GM23248 (cell line): ENCODE results near the gene MRPS15. TPM values are rescaled to one million over a fixed set of nuclear protein-coding genes. Genes with fewer than 3 reads are reported as not detected.

Experiments used
- DNase-seq: peaks from one replicate; pipeline ENCODE4 v3.0.0-alpha.2; 2015
- H2AFZ ChIP-seq: fragments of 200-600 bp; sonication (generic); 2 replicates; pipeline ENCODE4 v1.6.1; 2016; ENCODE audit warnings: antibody characterized with exemption
- H3F3A ChIP-seq: fragments of 200-600 bp; sonication (generic); 2 replicates; pipeline ENCODE4 v1.6.1; 2016; ENCODE audit warnings: mild to moderate bottlenecking, antibody characterized with exemption, mixed run types; ENCODE audit not compliant: insufficient read depth
- H3K27ac ChIP-seq: fragments of 200-600 bp; sonication (generic); 2 replicates; pipeline ENCODE4 v1.5.1; 2016; ENCODE audit warnings: mild to moderate bottlenecking
- H3K27me3 ChIP-seq: fragments of 200-600 bp; sonication (generic); replicated peaks from 2 replicates; pipeline ENCODE4 v1.6.1; 2016; ENCODE audit warnings: mild to moderate bottlenecking; ENCODE audit not compliant: insufficient read depth
- H3K36me3 ChIP-seq: fragments of 200-600 bp; sonication (generic); 2 replicates; pipeline ENCODE4 v1.6.1; 2016; ENCODE audit warnings: low read depth, mild to moderate bottlenecking
- H3K4me1 ChIP-seq: fragments of 200-600 bp; sonication (generic); 2 replicates; pipeline ENCODE4 v1.6.1; 2016; ENCODE audit warnings: mild to moderate bottlenecking; ENCODE audit not compliant: insufficient read depth
- H3K4me2 ChIP-seq: fragments of 200-600 bp; sonication (generic); one replicate; pipeline ENCODE4 v1.6.1; 2016; ENCODE audit warnings: mild to moderate bottlenecking; ENCODE audit not compliant: unreplicated experiment
- H3K4me3 ChIP-seq: fragments of 200-600 bp; sonication (generic); 2 replicates; pipeline ENCODE4 v1.5.1; 2016; ENCODE audit warnings: mild to moderate bottlenecking
- H3K79me2 ChIP-seq: fragments of 200-600 bp; sonication (generic); 2 replicates; pipeline ENCODE4 v1.6.1; 2016; ENCODE audit warnings: mild to moderate bottlenecking; ENCODE audit not compliant: insufficient read depth
- H3K9ac ChIP-seq: fragments of 200-600 bp; sonication (generic); 2 replicates; pipeline ENCODE4 v1.6.1; 2016; ENCODE audit warnings: mild to moderate bottlenecking
- H3K9me2 ChIP-seq: fragments of 200-600 bp; sonication (generic); 2 replicates; pipeline ENCODE4 v1.6.1; 2016; ENCODE audit warnings: mixed run types, mild to moderate bottlenecking, moderate library complexity; ENCODE audit not compliant: insufficient read depth
- H3K9me3 ChIP-seq: fragments of 200-600 bp; sonication (generic); one replicate; pipeline ENCODE4 v1.6.1; 2017; ENCODE audit warnings: low read depth
- H4K20me1 ChIP-seq: fragments of 200-600 bp; sonication (generic); 2 replicates; pipeline ENCODE4 v1.6.0; 2016; ENCODE audit not compliant: insufficient read depth
- EZH2 ChIP-seq: fragments of 200-600 bp; sonication (generic); IDR thresholded peaks from 2 replicates; pipeline ENCODE4 v1.6.1; 2018; ENCODE audit warnings: antibody characterized with exemption, mild to moderate bottlenecking; ENCODE audit not compliant: insufficient read depth, poor library complexity, severe bottlenecking
- EZH2phosphoT487 ChIP-seq: fragments of 200-600 bp; sonication (generic); IDR thresholded peaks from 2 replicates; pipeline ENCODE4 v1.6.1; 2018; ENCODE audit warnings: antibody characterized with exemption, moderate library complexity, mild to moderate bottlenecking, low read depth; ENCODE audit not compliant: insufficient read depth
- WGBS, 2 experiments: methylation state at CpG; one replicate each; pipeline ENCODE4 v1.1.6; 2015 to 2017; ENCODE audit warnings: low lambda C conversion rate in 2 of 2, low coverage in 1 of 2; ENCODE audit errors: missing lambda C conversion rate in 2 of 2; 5-methylcytosine and 5-hydroxymethylcytosine counted together
- in situ Hi-C: fragments of 300-500 bp; cut with MboI; formaldehyde crosslinking; loops from 2 replicates; pipeline ENCODE4 v1.15.0; 2020
- polyA plus RNA-seq: library from polyadenylated mRNA; unstranded; fragments of >200 nt; fragmentation: Nextera tagmentation; extraction: Ambion mirVana; gene quantifications from 2 replicates; pipeline ENCODE4 v1.2.1, GENCODE V29; 2016
- total RNA-seq: library from RNA; depleted of rRNA; stranded (reverse); fragments of >200 nt; shearing (Covaris generic); gene quantifications from 2 replicates; pipeline ENCODE4 v1.2.3, GENCODE V29; 2014

Gene MRPS15
- total and polyA plus RNA-seq, 2 experiments from 2014 or later = 53.7 to 107 TPM

DNA sequence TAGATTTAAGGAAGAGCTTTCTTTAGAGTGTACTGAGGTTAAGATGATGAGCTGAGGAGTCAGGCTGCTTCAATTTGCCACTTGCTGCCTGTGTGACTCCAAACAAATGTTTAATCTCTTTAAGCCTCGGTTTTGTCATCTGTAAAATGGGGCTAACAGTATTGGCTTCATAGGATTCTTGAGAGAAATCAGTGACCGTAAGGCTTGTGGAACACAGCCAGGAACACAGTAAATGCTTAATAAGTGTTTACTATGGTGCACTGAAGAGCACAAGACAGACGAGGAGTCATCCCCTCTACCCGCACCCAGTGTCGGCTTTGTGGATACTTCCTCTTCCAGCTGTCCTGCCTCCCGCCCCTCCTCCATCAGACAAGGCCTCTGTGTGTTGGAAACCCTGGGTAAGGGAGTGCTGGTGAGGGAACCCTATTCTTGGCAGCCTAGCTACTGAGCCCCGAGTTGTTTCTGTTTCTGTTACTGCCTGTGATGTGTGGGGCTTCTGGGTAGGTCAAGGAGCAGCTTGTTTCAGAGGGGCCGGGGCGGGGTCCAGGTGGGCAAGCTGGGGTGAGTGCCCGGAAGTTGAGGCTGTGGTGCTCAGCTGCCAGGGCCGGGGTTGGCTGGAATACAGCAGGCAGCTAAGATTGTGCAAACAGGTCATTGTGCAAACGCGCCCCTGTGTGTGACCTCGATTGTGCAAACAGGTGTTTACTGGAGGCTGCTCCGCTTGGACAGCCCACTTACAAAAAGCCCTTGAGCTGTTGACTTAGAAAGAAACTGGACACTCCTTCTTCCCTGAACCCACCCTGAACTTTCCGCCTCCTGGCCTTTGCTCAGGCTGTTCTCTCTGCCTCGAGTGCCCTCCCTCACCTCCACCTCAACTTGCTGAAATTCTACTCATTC lies 22.5 kb upstream of the MRPS15 start:
- H3K4me1 ChIP-seq = no peaks in the 10 kb centered on the region
- no peak overlapping the region for H3K9ac ChIP-seq
- H3K27ac ChIP-seq = no peak overlapping the region
- H3K4me3 ChIP-seq = no peak overlapping the region
- peaks cover 14% of the 10 kb centered on the region; the same call in 1 of the 2 replicates for H3K27me3 ChIP-seq
- no peak overlapping the region for H3K4me2 ChIP-seq
- H3F3A ChIP-seq = no peaks in the 10 kb centered on the region
- H3K36me3 ChIP-seq = no peaks in the 10 kb centered on the region
- H3K9me3 ChIP-seq = no peaks in the 10 kb centered on the region
- 59 to 67% methylated on average over 17 of the region's 17 CpGs for WGBS, 2 experiments
- H4K20me1 ChIP-seq = no peaks in the 10 kb centered on the region
- H2AFZ ChIP-seq = no peak overlapping the region
- no peaks in the 10 kb centered on the region for H3K79me2 ChIP-seq
- in situ Hi-C loops = no loop called here
- TF ChIP-seq EZH2 = no peak
- TF ChIP-seq EZH2phosphoT487 = no peak
- no peak for DNase-seq
- no peaks in the 10 kb centered on the region for H3K9me2 ChIP-seq

DNA sequence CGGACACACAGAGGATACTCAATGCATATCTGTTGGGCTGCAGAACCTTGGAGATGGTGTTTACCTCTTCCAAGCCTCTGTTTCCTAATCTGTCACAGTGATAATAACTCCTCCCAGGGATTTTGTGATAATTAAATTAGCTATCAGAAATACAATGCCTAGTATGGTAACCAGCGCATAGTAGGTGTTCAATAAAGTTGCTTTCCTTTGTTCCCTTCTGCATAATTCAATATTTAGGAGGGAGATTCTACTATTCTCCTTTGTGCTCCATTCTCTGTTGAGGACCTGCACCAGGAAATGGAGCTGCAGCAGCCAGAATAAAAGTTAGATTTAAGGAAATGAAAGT lies 21.9 kb upstream of the MRPS15 start:
- Histone ChIP-seq H3K9me3 (no peaks in the 10 kb centered on the region), H4K20me1 (no peaks in the 10 kb centered on the region), H2AFZ (no peak overlapping the region), H3K27ac (no peak overlapping the region), H3K4me3 (no peak overlapping the region), H3K9me2 (no peaks in the 10 kb centered on the region), H3K79me2 (no peaks in the 10 kb centered on the region), H3K36me3 (no peaks in the 10 kb centered on the region), H3K27me3 (peaks cover 14% of the 10 kb centered on the region; the same call in 1 of the 2 replicates), H3F3A (no peaks in the 10 kb centered on the region), H3K4me2 (no peak overlapping the region), H3K9ac (no peak overlapping the region), H3K4me1 (no peaks in the 10 kb centered on the region)
- no peak for DNase-seq
- 61 to 75% methylated on average over 2 of the region's 2 CpGs for WGBS, 2 experiments
- TF ChIP-seq EZH2phosphoT487 (no peak), EZH2 (no peak)
- in situ Hi-C loops = no loop called here

DNA sequence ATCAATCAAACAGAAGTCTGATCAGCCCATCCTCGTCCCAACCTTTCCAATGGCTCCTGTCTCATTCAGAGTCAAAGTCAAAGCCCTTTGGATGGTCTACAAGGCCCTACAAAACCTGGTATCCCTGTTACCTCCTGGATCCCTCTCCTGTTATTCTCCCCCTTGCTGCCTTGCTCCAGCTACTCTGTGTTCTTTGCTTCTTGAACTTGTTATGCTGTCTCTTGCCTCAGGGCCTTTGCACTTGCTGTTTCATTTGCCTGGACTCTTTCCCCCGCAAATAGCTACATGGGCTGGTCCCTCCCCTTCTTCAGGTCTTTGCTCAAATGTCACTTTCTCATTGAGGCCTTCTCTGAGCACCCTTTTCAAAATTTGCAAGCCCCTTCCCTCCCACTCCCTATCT lies 19.9 kb upstream of the MRPS15 start:
- WGBS, 2 experiments = 63 to 65% methylated on average over 2 of the region's 2 CpGs
- no peaks in the 10 kb centered on the region for H3K36me3 ChIP-seq
- no peaks in the 10 kb centered on the region for H3K9me2 ChIP-seq
- no peak overlapping the region for H3K9ac ChIP-seq
- H3K27ac ChIP-seq = no peak overlapping the region
- no peaks in the 10 kb centered on the region for H3K9me3 ChIP-seq
- H4K20me1 ChIP-seq = no peaks in the 10 kb centered on the region
- peaks cover 14% of the 10 kb centered on the region; the same call in 1 of the 2 replicates for H3K27me3 ChIP-seq
- H3K4me1 ChIP-seq = no peaks in the 10 kb centered on the region
- no peak overlapping the region for H2AFZ ChIP-seq
- no peak overlapping the region for H3K4me3 ChIP-seq
- no peak overlapping the region for H3K4me2 ChIP-seq
- H3F3A ChIP-seq = no peaks in the 10 kb centered on the region
- DNase-seq = no peak
- in situ Hi-C loops = no loop called here
- no peak for TF ChIP-seq EZH2phosphoT487
- H3K79me2 ChIP-seq = no peaks in the 10 kb centered on the region

DNA sequence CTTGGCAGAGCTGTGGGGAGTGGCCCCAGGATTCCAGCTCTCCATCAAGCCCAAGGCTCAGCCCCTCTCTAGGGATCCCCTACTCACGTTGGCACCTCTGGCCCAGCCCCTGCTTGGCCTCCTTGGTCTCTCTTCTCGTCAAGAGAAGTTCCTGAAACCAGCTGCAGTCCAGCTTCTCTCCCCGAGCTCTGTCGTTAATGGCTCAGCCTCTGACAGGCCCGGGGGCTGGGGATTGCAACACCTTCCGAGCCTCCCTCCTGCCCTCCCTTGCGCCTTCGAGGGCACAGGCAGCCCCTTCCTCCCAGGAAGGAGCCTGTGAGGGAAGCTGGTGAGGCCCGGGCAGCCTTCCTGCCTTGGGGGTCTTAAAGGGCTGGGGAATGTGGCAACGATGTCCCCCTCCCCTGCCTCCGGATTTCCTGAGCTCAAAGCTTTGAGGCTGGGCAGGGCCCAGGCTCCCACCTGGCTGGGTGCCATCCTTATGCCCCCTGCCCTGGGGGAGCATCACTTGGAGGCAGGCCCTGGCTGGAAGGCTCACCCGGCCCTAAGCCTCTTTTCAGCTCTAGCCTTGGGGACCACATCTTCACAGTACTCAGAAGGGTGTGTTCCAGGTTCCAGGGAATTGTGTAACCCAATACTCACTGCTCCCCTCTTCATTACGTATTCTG lies 18.7 kb upstream of the MRPS15 start, which contains the start of gene CSF3R:
Gene CSF3R (minus strand): TSS at position 190 of the 665 bp plus-strand sequence. CDS start 3,417 bp downstream, outside the sequence.
- H3K9me2 ChIP-seq = no peaks in the 10 kb centered on the region
- H3K27me3 ChIP-seq = peaks cover 14% of the 10 kb centered on the region; the same call in 1 of the 2 replicates
- H2AFZ ChIP-seq = no peak within 1 kb of the TSS
- TF ChIP-seq EZH2 (no peak), EZH2phosphoT487 (no peak)
- H3K27ac ChIP-seq = no peak within 1 kb of the TSS
- H3K36me3 ChIP-seq = no peaks in the 10 kb centered on the region
- H3K9me3 ChIP-seq = no peaks in the 10 kb centered on the region
- H3K4me3 ChIP-seq = no peak within 1 kb of the TSS
- DNase-seq = no peak
- 34 to 39% methylated on average over 13 of the region's 13 CpGs for WGBS, 2 experiments
- no peaks in the 10 kb centered on the region for H3F3A ChIP-seq
- H3K4me2 ChIP-seq = no peak within 1 kb of the TSS
- H3K9ac ChIP-seq = no peak within 1 kb of the TSS
- no peaks in the 10 kb centered on the region for H3K79me2 ChIP-seq
- no peaks in the 10 kb centered on the region for H3K4me1 ChIP-seq
- in situ Hi-C loops = no loop called here
- H4K20me1 ChIP-seq = no peaks in the 10 kb centered on the region
